ENCODE data around the gene SSX4B. TPM values are rescaled to one million over a fixed set of nuclear protein-coding genes. Genes with fewer than 3 reads are reported as not detected.

Gene SSX4B
- total and polyA plus RNA-seq, 2 experiments from 2014 or later: 0.48 TPM; not detected in 1

DNA sequence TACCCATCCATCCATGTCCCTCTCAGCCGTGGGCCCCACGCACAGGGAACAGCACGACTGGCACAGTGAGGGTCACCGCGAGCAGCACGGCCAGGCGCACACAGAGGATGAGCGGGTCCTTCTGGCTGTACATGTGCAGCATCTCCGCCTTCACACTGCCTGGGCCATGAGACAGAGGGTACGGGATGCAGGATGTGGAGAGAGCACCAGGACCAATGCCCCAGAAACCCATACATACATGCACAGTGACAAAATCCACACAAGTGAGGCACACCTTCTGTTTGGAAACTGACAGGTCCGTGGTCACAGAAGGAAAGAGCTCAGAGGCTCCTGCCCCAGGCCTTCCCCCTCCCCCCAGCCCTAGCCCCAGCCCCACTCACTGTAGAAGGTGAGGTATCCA is 48.8 kb upstream of the SSX4B start (continued):
- TF ChIP-seq, protein P1, sequence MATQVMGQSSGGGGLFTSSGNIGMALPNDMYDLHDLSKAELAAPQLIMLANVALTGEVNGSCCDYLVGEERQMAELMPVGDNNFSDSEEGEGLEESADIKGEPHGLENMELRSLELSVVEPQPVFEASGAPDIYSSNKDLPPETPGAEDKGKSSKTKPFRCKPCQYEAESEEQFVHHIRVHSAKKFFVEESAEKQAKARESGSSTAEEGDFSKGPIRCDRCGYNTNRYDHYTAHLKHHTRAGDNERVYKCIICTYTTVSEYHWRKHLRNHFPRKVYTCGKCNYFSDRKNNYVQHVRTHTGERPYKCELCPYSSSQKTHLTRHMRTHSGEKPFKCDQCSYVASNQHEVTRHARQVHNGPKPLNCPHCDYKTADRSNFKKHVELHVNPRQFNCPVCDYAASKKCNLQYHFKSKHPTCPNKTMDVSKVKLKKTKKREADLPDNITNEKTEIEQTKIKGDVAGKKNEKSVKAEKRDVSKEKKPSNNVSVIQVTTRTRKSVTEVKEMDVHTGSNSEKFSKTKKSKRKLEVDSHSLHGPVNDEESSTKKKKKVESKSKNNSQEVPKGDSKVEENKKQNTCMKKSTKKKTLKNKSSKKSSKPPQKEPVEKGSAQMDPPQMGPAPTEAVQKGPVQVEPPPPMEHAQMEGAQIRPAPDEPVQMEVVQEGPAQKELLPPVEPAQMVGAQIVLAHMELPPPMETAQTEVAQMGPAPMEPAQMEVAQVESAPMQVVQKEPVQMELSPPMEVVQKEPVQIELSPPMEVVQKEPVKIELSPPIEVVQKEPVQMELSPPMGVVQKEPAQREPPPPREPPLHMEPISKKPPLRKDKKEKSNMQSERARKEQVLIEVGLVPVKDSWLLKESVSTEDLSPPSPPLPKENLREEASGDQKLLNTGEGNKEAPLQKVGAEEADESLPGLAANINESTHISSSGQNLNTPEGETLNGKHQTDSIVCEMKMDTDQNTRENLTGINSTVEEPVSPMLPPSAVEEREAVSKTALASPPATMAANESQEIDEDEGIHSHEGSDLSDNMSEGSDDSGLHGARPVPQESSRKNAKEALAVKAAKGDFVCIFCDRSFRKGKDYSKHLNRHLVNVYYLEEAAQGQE (IDR thresholded peaks at IDR 0.05; ENCODE audit: unreplicated experiment): no peak

DNA sequence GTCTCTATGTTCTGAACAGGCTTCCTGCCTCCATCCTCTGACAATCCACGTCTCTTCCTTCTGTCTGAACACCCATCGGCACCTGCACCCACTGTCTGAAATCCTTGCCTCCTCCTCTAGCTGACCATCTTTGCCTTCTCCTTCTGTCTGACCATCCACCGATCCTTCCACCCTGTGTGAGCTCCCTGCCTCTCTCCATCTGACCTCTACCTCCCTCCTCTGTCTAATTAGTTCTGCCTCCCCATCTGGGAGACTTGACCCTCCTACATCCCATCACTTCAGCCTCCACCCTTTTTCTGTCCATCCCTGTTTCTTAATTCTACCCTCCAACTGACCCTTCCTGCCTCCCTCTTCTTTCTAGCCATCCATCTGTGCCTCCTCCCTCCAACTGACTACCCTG is 48.3 kb upstream of the SSX4B start:
- no peak for ATAC-seq
- H2AFZ ChIP-seq: no peak overlapping the region
- no peak overlapping the region for H3K27ac ChIP-seq (ENCODE audit: low read depth)
- Mint-ChIP-seq H3K27me3 (ENCODE audit: insufficient read depth, low read depth, poor library complexity) (peaks cover 2% of the 10 kb centered on the region), H3K36me3 (ENCODE audit: low read depth) (peaks cover 47% of the 10 kb centered on the region), H3K9me3 (no peaks in the 10 kb centered on the region; the same call in 1 of the 3 replicates), H3K4me1 (no peaks in the 10 kb centered on the region; the same call in 2 of the 3 replicates), H3K27ac (no peak overlapping the region), H3K4me3 (no peak overlapping the region)
- TF ChIP-seq, protein P2, sequence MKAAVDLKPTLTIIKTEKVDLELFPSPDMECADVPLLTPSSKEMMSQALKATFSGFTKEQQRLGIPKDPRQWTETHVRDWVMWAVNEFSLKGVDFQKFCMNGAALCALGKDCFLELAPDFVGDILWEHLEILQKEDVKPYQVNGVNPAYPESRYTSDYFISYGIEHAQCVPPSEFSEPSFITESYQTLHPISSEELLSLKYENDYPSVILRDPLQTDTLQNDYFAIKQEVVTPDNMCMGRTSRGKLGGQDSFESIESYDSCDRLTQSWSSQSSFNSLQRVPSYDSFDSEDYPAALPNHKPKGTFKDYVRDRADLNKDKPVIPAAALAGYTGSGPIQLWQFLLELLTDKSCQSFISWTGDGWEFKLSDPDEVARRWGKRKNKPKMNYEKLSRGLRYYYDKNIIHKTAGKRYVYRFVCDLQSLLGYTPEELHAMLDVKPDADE (IDR thresholded peaks at IDR 0.05): no peak
- no peak for TF ChIP-seq JUNB (IDR thresholded peaks at IDR 0.05; ENCODE audit: unreplicated experiment)
- no peaks in the 10 kb centered on the region for H3F3A ChIP-seq (replicated peaks; ENCODE audit: low read depth)
- H3K4me1 ChIP-seq (ENCODE audit: insufficient read depth): no peaks in the 10 kb centered on the region
- H3K4me2 ChIP-seq: no peak overlapping the region
- H3K27me3 ChIP-seq (ENCODE audit: insufficient read depth): no peaks in the 10 kb centered on the region
- H3K9me2 ChIP-seq (ENCODE audit: insufficient read depth): no peaks in the 10 kb centered on the region
- no peaks in the 10 kb centered on the region; the same call in 1 of the 2 replicates for H3K36me3 ChIP-seq (ENCODE audit: insufficient read depth)
- no peak for DNase-seq (ENCODE audit: low spot score)
- no peaks in the 10 kb centered on the region for H3K79me2 ChIP-seq (replicated peaks; ENCODE audit: insufficient read depth)
- no peak overlapping the region for H3K4me3 ChIP-seq
- H4K20me1 ChIP-seq (replicated peaks; ENCODE audit: insufficient read depth): no peaks in the 10 kb centered on the region

DNA sequence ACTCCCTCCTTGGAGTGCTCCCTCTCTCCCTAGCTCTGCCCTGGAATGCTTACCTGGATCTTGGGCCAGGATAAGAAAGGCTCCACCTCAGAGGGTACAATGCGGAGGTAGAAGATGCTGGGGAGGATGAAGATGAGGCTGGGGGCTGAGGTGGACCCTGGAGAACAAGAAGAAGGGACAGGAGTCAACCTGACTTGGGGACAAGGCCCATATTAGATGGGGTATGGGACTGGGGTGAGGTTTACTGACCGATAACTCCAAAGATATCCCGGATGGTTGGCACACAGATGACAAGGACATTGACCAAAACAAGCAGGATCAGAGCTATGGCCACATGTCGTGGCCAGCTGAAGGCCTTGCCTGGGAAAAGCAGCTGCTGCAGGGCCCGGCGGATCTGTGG is 47.7 kb upstream of the SSX4B start:
- Mint-ChIP-seq H3K4me1 (no peaks in the 10 kb centered on the region), H3K4me3 (no peak overlapping the region), H3K9me3 (no peaks in the 10 kb centered on the region; the same call in 1 of the 3 replicates), H3K36me3 (ENCODE audit: low read depth) (peaks cover 43% of the 10 kb centered on the region), H3K27ac (no peak overlapping the region), H3K27me3 (ENCODE audit: insufficient read depth, low read depth, poor library complexity) (peaks cover 2% of the 10 kb centered on the region)
- ATAC-seq (no peak), DNase-seq (ENCODE audit: low spot score) (no peak)
- Histone ChIP-seq H3K36me3 (ENCODE audit: insufficient read depth) (no peaks in the 10 kb centered on the region; the same call in 1 of the 2 replicates), H3K4me1 (ENCODE audit: insufficient read depth) (no peaks in the 10 kb centered on the region), H3F3A (replicated peaks; ENCODE audit: low read depth) (no peaks in the 10 kb centered on the region), H2AFZ (no peak overlapping the region), H3K79me2 (replicated peaks; ENCODE audit: insufficient read depth) (no peaks in the 10 kb centered on the region), H3K4me2 (no peak overlapping the region), H4K20me1 (replicated peaks; ENCODE audit: insufficient read depth) (no peaks in the 10 kb centered on the region), H3K9me2 (ENCODE audit: insufficient read depth) (no peaks in the 10 kb centered on the region), H3K27me3 (ENCODE audit: insufficient read depth) (no peaks in the 10 kb centered on the region), H3K4me3 (no peak overlapping the region), H3K27ac (ENCODE audit: low read depth) (no peak overlapping the region)
- TF ChIP-seq ZNF331 (CRISPR knock-in tag; IDR thresholded peaks at IDR 0.05; ENCODE audit: low read depth): no peak
- no peak for TF ChIP-seq EZH2 (IDR thresholded peaks at IDR 0.05; ENCODE audit: low read depth, unreplicated experiment)
- TF ChIP-seq, protein P2 (IDR thresholded peaks at IDR 0.05): no peak
- TF ChIP-seq, protein P3, sequence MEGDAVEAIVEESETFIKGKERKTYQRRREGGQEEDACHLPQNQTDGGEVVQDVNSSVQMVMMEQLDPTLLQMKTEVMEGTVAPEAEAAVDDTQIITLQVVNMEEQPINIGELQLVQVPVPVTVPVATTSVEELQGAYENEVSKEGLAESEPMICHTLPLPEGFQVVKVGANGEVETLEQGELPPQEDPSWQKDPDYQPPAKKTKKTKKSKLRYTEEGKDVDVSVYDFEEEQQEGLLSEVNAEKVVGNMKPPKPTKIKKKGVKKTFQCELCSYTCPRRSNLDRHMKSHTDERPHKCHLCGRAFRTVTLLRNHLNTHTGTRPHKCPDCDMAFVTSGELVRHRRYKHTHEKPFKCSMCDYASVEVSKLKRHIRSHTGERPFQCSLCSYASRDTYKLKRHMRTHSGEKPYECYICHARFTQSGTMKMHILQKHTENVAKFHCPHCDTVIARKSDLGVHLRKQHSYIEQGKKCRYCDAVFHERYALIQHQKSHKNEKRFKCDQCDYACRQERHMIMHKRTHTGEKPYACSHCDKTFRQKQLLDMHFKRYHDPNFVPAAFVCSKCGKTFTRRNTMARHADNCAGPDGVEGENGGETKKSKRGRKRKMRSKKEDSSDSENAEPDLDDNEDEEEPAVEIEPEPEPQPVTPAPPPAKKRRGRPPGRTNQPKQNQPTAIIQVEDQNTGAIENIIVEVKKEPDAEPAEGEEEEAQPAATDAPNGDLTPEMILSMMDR (conservative IDR thresholded peaks at IDR 0.05; ENCODE audit: low read depth in 2 of 2): no peak
- TF ChIP-seq, protein P1 (IDR thresholded peaks at IDR 0.05; ENCODE audit: unreplicated experiment): no peak
- TF ChIP-seq ZNF114 (CRISPR knock-in tag; IDR thresholded peaks at IDR 0.05): no peak
- no peak for TF ChIP-seq POLR2AphosphoS5 (IDR thresholded peaks at IDR 0.05; ENCODE audit: low read depth)
